Neural cell (in vitro differentiated cells): Measurements from ENCODE around the gene VAT1L.

ENCODE experiments used
- CTCF ChIP-seq: fragments of 450-650 bp; IDR thresholded peaks from 2 replicates; pipeline ENCODE4 v1.5.1; 2014; ENCODE audit warnings: antibody characterized with exemption, mild to moderate bottlenecking, moderate library complexity; ENCODE audit not compliant: poor library complexity, severe bottlenecking
- EZH2 ChIP-seq: fragments of 200-600, 300-800 bp; shearing (Covaris generic), sonication (generic); IDR thresholded peaks from 2 replicates; pipeline ENCODE4 v1.6.1; 2014; ENCODE audit warnings: antibody characterized with exemption, low read length, borderline replicate concordance, mild to moderate bottlenecking; ENCODE audit not compliant: insufficient read depth, poor library complexity, severe bottlenecking
- MXI1 ChIP-seq: fragments of 450-650 bp; conservative IDR thresholded peaks from 2 replicates; pipeline ENCODE4 v1.6.1; 2014; ENCODE audit warnings: antibody characterized with exemption, mild to moderate bottlenecking; ENCODE audit not compliant: poor library complexity, severe bottlenecking
- POLR2AphosphoS5 ChIP-seq: IDR thresholded peaks from 2 replicates; pipeline ENCODE4 v1.6.1; 2012
- RAD21 ChIP-seq: fragments of 450-650 bp; conservative IDR thresholded peaks from 2 replicates; pipeline ENCODE4 v1.6.1; 2014; ENCODE audit warnings: antibody characterized with exemption, mild to moderate bottlenecking, moderate library complexity
- REST ChIP-seq: IDR thresholded peaks from 2 replicates; pipeline ENCODE4 v1.6.1; 2012; ENCODE audit warnings: borderline replicate concordance
- TAF1 ChIP-seq: IDR thresholded peaks from 2 replicates; pipeline ENCODE4 v1.6.1; 2012; ENCODE audit warnings: low read depth

GRCh38 chr16:77844801-77845200 lies 56.4 kb downstream of the VAT1L start:
- no peak for TF ChIP-seq CTCF
- no peak for TF ChIP-seq EZH2
- TF ChIP-seq MXI1: no peak
- TF ChIP-seq TAF1: no peak
- TF ChIP-seq REST: no peak
- TF ChIP-seq POLR2AphosphoS5: no peak
- no peak for TF ChIP-seq RAD21
